ENCODE measurements around the gene PCDHAC2. TPM values are rescaled to one million over a fixed set of nuclear protein-coding genes. Genes with fewer than 3 reads are reported as not detected.

PCDHAC2 gene
- total RNA-seq, 4 donors from 2014 or later, result 1.6 to 25.9 (median 13.9) TPM

GRCh38 chr5:141003791-141004611, 37.7 kb downstream of the PCDHAC2 start:
- no peak for ATAC-seq
- Histone ChIP-seq H3K4me3 (no peak overlapping the region), H3K27me3 (no peaks in the 10 kb centered on the region), H3K36me3 (peaks cover 0 to under 1% of the 10 kb centered on the region in 2 donors), H3K27ac (no peak overlapping the region), H3K9me3 (no peaks in the 10 kb centered on the region), H3K4me1 (peaks cover 0 to 16% (median 7%) of the 10 kb centered on the region in 3 donors)
- 24 to 48% methylated on average over 2 to 3 of the region's 4 CpGs for WGBS, 2 donors (ENCODE audit: low coverage in 1 of 2)
- TF ChIP-seq EP300 (IDR thresholded peaks at IDR 0.05) (no peak), POLR2AphosphoS5 (IDR thresholded peaks at IDR 0.05) (no peak), CTCF (IDR thresholded peaks at IDR 0.05) (no peak), POLR2A (IDR thresholded peaks at IDR 0.05) (no peak)

GRCh38 chr5:141007791-141008190, 41.5 kb downstream of the PCDHAC2 start:
- H3K27me3 ChIP-seq, result no peaks in the 10 kb centered on the region
- H3K27ac ChIP-seq, result no peak overlapping the region
- no peak for ATAC-seq
- TF ChIP-seq POLR2A (IDR thresholded peaks at IDR 0.05) (no peak), POLR2AphosphoS5 (IDR thresholded peaks at IDR 0.05) (no peak), EP300 (IDR thresholded peaks at IDR 0.05) (no peak), CTCF (IDR thresholded peaks at IDR 0.05) (no peak)
- no peaks in the 10 kb centered on the region for H3K4me1 ChIP-seq
- H3K4me3 ChIP-seq, result no peak overlapping the region
- H3K9me3 ChIP-seq, result no peaks in the 10 kb centered on the region
- peaks cover 0 to 12% of the 10 kb centered on the region in 2 donors for H3K36me3 ChIP-seq

- TF ChIP-seq CTCF (IDR thresholded peaks at IDR 0.05) (no peak), POLR2AphosphoS5 (IDR thresholded peaks at IDR 0.05) (no peak), POLR2A (IDR thresholded peaks at IDR 0.05) (no peak), EP300 (IDR thresholded peaks at IDR 0.05) (no peak)
- H3K27me3 ChIP-seq, result no peaks in the 10 kb centered on the region
- no peak for ATAC-seq
- no peaks in the 10 kb centered on the region for H3K9me3 ChIP-seq
- WGBS, 2 donors (ENCODE audit: low coverage in 1 of 2), result 50 to 64% methylated on average over 3 to 11 of the region's 12 CpGs
- H3K4me1 ChIP-seq, result no peaks in the 10 kb centered on the region
- no peak overlapping the region for H3K4me3 ChIP-seq
- H3K27ac ChIP-seq, result no peak overlapping the region
- peaks cover 0 to 12% of the 10 kb centered on the region in 2 donors for H3K36me3 ChIP-seq
Measured at GRCh38 chr5:141010047-141010793, 43.9 kb downstream of the PCDHAC2 start.

- H3K4me3 ChIP-seq, result no peak overlapping the region
- no peaks in the 10 kb centered on the region for H3K9me3 ChIP-seq
- no peak for ATAC-seq
- H3K27ac ChIP-seq, result no peak overlapping the region
- no peaks in the 10 kb centered on the region for H3K36me3 ChIP-seq
- H3K4me1 ChIP-seq, result no peaks in the 10 kb centered on the region
- H3K27me3 ChIP-seq, result no peaks in the 10 kb centered on the region
- TF ChIP-seq POLR2A (IDR thresholded peaks at IDR 0.05) (no peak), POLR2AphosphoS5 (IDR thresholded peaks at IDR 0.05) (no peak), CTCF (IDR thresholded peaks at IDR 0.05) (no peak), EP300 (IDR thresholded peaks at IDR 0.05) (no peak)
Measured at GRCh38 chr5:141017943-141018342, 51.7 kb downstream of the PCDHAC2 start.

Small RNAs within 50 kb of the gene (small RNA-seq; reads per million reads assigned to genes)
- gene AC010223.1, result 0 reads per million in 4 donors

Other genes starting within 250 kb of the PCDHAC2 start
- gene PCDHA1, start 180.3 kb upstream of the PCDHAC2 start, total RNA-seq, result not detected
- gene PCDHA2, start 171.6 kb upstream of the PCDHAC2 start, total RNA-seq, result under 1 TPM in 2 of 4 donors, not detected in 2; 0.19 to 0.27 TPM
- 1 to 10 TPM in 1 of 4 donors, under 1 TPM in 3; 0.32 to 1.4 (median 0.70) TPM for gene PCDHA3, start 165.4 kb upstream of the PCDHAC2 start, total RNA-seq
- gene PCDHA4, start 159.4 kb upstream of the PCDHAC2 start, total RNA-seq, result under 1 TPM in 3 of 4 donors, not detected in 1; 0.13 to 0.96 (median 0.31) TPM
- gene PCDHA5, start 144.9 kb upstream of the PCDHAC2 start, total RNA-seq, result under 1 TPM in 3 of 4 donors, not detected in 1; 0.27 to 0.31 (median 0.27) TPM
- gene PCDHA6, start 138.5 kb upstream of the PCDHAC2 start, total RNA-seq, result 1 to 10 TPM in 1 of 4 donors, under 1 TPM in 3; 0.31 to 1.4 (median 0.73) TPM
- under 1 TPM in 3 of 4 donors, not detected in 1; 0.27 to 0.47 (median 0.35) TPM for gene PCDHA7, start 132.2 kb upstream of the PCDHAC2 start, total RNA-seq
- gene PCDHA8, start 125.3 kb upstream of the PCDHAC2 start, total RNA-seq, result under 1 TPM in 1 of 4 donors, not detected in 3; 0.15 TPM
- under 1 TPM in 3 of 4 donors, not detected in 1; 0.13 to 0.47 (median 0.23) TPM for gene PCDHA9, start 118.1 kb upstream of the PCDHAC2 start, total RNA-seq
- 1 to 10 TPM in 3 of 4 donors, under 1 TPM in 1; 0.94 to 2.5 (median 1.4) TPM for gene PCDHA10, start 110.6 kb upstream of the PCDHAC2 start, total RNA-seq
- gene PCDHA11, start 97.5 kb upstream of the PCDHAC2 start, total RNA-seq, result 1 to 10 TPM in 1 of 4 donors, under 1 TPM in 3; 0.13 to 1.9 (median 0.89) TPM
- gene PCDHA12, start 91.2 kb upstream of the PCDHAC2 start, total RNA-seq, result 1 to 10 TPM in 3 of 4 donors, under 1 TPM in 1; 0.54 to 4.7 (median 1.5) TPM
- gene PCDHA13, start 84.4 kb upstream of the PCDHAC2 start, total RNA-seq, result 1 to 10 TPM in 2 of 4 donors, under 1 TPM in 2; 0.22 to 2.5 (median 0.79) TPM
- gene PCDHAC1, start 40.2 kb upstream of the PCDHAC2 start, total RNA-seq, result 1 to 10 TPM in 2 of 4 donors, under 1 TPM in 2; 0.47 to 6.6 (median 1.4) TPM
- under 1 TPM in 2 of 4 donors, not detected in 2; 0.05 to 0.13 TPM for gene PCDHB1, start 84.9 kb downstream of the PCDHAC2 start, total RNA-seq
- gene PCDHB2, start 128.1 kb downstream of the PCDHAC2 start, total RNA-seq, result 1 to 10 TPM; 1.4 to 3.0 (median 1.9) TPM
- gene PCDHB3, start 134.0 kb downstream of the PCDHAC2 start, total RNA-seq, result 1 to 10 TPM in 3 of 4 donors, under 1 TPM in 1; 0.78 to 2.3 (median 2.0) TPM
- gene PCDHB4, start 155.3 kb downstream of the PCDHAC2 start, total RNA-seq, result 1 to 10 TPM; 2.8 to 5.6 (median 4.8) TPM
- 1 to 10 TPM; 3.2 to 8.6 (median 5.8) TPM for gene PCDHB5, start 168.7 kb downstream of the PCDHAC2 start, total RNA-seq
- gene PCDHB6, start 183.6 kb downstream of the PCDHAC2 start, total RNA-seq, result 1 to 10 TPM; 1.0 to 2.0 (median 1.5) TPM
- gene PCDHB7, start 206.2 kb downstream of the PCDHAC2 start, total RNA-seq, result 1 to 10 TPM; 1.7 to 3.0 (median 2.4) TPM
- gene PCDHB8, start 211.3 kb downstream of the PCDHAC2 start, total RNA-seq, result 1 to 10 TPM in 3 of 4 donors, under 1 TPM in 1; 0.27 to 1.5 (median 1.2) TPM
- 1 to 10 TPM; 4.4 to 5.2 (median 4.8) TPM for gene PCDHB16, start 215.9 kb downstream of the PCDHAC2 start, total RNA-seq
- gene PCDHB9, start 220.7 kb downstream of the PCDHAC2 start, total RNA-seq, result 10 to 100 TPM in 1 of 4 donors, 1 to 10 TPM in 3; 1.9 to 10.9 (median 3.0) TPM
- gene PCDHB10, start 225.9 kb downstream of the PCDHAC2 start, total RNA-seq, result 1 to 10 TPM; 3.0 to 6.4 (median 4.1) TPM
- gene PCDHB11, start 233.2 kb downstream of the PCDHAC2 start, total RNA-seq, result 1 to 10 TPM in 3 of 4 donors, under 1 TPM in 1; 0.99 to 5.4 (median 3.0) TPM
- 1 to 10 TPM in 3 of 4 donors, under 1 TPM in 1; 0.67 to 5.1 (median 3.4) TPM for gene PCDHB12, start 242.2 kb downstream of the PCDHAC2 start, total RNA-seq
- 10 to 100 TPM in 1 of 4 donors, 1 to 10 TPM in 3; 2.7 to 11.7 (median 6.1) TPM for gene PCDHB13, start 247.4 kb downstream of the PCDHAC2 start, total RNA-seq

All from gastroesophageal sphincter (tissue), 4 donors.